Amniotic stem cell (primary cell): Measurements from ENCODE around the gene GNAI3.

Experiments
- DNase-seq: peaks from one replicate; lab custom pipeline; 2025; lab: John Stamatoyannopoulos, UW

Gene GNAI3

DNA sequence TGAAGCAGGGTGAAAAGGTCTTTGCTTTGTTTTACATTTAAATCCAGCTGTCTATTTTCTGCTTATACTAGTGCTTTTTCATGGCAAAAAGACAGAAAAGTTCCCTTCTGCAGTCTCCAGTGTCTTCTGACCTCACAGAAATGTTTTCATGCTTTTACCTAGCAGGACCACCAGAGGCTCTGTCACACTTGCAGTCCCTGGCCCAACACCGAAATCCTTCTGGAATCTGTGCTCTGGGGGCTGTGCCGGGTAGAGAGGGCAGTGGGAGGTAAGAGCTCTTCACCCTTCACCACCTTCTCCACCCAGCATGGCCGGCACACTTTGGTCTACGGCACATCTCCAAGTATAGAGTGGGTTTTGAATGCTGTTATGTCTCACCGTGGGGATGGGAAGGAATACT is 50.2 kb downstream of the GNAI3 start:
- no peak for DNase-seq

DNA sequence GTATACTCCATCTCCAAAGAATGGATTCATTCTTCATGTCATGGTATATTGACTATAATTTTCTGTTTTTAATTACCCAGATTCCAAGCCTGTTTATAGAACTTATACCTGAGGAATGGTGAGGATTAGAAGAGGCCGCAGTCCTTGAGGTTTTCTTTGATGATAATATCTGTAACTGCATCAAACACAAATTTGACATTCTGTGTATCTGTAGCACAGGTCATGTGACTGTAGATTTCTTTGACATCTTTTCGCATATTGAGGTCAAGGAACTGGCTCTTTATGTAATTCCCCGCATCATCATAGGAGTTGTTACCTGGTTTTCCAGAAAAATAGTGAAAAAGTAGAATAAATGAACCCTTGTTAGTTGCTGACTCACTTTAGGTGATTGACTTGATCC is 54.8 kb downstream of the GNAI3 start:
- DNase-seq: no peak

DNA sequence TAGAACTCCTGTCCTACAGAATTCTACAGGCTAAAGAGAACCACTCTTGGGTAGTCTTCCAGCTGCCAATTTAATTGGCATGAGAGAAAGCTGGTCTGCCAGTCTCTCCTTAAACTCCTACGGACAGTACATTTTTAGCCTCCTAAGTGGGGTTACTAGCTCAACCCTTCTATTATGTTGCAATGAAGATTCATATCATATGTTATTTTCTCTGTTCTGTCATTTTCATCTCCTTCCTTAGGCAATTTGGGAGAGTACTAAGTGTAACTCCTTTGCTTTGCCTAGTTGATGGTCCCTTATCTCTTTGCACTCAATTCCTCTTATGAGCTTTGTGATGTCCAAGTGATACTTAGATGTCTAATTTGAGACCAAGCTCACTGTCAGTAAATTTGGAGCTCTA is 57.0 kb downstream of the GNAI3 start:
- DNase-seq: no peak

DNA sequence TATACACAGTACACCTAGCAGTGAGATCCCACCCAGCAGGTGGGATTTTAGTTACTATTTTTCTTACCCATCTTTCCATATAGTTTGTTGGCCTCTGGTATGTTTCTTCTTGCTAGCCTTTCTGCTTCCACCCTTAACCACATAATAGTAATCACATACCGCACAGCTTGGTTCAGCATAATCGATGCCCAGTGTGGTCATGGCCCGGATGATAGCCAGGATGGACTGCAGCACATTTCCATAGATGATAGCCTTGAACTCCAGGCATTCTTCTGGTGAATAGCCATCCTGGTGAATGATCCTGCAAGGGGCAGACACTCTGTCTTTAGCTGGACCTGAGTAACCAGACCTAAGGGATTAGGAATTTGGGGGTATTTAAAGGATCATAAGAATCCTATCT is 61.5 kb downstream of the GNAI3 start:
- no peak for DNase-seq

DNA sequence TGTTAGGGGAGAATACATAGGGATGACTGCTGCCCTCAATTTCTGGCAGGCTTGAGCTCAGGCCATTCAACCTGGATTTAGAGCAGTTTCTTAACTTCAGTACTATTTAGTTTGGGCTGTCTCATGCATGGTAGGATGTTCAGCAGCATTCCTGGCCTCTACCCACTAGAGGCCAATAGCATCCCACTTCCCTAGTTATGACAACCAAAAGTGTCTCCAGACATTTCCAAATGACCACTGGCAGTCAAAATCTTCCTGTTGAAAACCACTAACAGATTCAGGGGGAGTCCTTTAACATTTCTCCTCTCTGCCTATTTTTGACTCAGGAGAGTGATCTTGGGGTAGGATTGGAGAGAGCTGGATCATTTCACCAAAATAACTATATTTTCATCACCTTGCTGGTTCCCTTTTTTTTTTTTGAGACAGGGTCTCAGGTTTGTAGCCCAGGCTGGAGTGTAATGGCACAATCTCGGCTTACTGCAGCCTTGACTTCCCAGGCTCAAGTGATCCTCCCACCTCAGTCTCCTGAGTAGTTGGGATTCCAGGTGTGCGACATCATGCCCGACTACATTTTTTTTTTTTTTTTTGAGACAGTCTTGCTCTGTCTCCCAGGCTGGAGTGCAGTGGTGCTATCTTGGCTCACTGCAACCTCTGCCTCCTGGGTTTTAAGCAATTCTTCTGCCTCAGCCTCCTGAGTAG is 62.3 kb downstream of the GNAI3 start:
- no peak for DNase-seq

DNA sequence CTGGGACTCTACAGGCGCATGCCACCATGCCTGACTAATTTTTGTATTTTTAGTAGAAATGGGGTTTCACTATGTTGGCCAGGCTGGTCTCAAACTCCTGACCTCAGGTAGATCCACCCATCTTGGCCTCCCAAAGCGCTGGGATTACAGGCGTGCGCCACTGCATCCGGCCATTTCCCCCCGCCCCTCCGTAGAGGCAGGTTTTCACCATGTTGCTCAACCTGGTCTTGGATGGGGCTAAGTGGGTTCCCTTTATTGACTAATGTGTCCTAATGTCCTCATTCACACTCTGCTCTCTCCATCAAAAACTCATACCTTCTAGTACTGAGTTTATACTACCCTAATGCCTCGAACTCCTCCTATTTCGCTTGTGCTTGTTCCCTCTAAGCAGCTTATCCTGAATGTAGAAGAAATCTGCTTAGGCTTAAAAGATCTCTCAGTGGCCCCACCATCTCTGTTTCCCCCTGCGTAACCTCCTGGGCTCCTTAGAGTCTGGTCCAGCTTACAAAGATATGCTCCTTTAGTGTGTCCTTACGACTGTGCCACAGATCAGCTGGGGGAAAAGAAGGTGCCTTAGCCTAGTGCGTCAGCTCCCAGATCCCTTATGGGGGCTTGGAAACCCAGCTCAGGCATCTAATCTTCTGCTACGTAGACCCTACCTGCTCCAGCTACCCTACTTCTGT is 63.0 kb downstream of the GNAI3 start:
- DNase-seq: no peak

DNA sequence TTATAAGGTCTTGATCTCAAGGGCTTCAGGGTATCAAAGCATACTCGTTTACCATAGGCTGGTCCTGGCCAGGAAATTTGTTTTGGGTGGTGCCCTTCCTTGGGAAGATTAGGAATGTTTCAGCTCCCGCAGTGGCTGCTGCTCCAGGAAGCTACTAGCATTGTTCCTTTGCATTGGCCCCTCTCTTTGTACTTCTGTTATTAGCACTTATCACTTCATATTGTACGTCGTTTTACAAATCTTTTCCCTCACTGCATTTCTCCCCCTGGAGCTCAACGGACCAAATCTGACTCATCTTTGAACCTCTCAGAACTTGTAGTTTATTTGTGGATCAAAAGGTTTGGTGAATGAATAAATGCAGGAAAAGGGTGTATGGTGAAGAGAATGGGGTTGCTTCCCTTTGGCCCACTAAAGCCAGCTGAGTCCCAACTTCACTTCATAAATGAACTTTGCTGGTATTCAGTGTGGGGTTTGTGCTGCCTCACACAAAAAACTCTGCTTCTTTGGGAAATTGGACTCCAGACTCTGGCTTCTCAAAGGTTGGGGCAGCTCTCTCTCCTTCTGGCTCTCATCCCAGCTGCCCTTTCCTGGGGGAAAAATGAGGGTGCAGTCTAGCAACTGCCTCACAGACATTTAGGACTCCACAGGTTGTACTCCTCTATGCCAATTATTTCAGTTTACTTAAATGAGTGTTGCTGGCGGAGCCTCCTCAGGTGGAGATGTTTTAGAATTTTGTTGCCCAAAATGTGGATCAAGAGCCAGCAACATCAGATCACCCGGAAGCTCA is 65.1 kb downstream of the GNAI3 start:
- no peak for DNase-seq

DNA sequence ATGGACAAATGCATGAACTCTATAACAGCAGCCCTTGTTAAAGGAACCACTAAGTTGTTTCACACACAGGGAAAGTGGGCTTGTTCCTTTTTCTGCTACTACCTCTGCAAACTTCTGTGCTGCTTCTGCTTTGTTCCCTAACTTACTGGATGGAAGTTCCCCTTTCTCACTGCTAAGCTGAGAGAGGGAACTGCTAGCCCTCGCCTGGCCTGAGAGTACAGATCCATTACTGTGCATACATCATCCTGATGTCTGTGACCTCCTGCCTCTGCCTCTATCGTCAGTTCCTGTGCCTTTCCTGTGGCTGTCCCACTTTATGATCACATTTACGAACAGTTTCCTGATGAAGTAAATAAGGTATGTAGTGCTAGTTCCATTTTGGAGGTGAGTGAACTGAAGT is 67.5 kb downstream of the GNAI3 start:
- DNase-seq: no peak

DNA sequence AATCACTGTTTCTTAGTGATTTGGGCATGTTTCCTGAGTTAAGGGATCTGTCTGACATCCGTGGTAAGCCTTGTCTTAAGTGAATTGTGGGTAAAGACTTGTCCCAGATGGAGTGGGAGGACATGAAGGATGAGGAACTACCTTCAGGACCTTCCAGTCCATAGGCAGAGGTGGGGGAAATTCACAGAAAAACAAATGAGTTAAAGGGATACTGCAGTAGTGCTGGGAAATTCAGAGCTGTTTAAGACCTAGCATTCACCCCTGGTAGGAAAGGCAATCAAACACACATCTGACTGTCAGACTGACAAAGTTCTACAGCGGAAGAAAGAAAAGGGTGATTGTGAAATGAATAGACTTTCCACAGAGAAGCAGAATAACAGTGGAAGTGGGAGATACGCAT is 68.0 kb downstream of the GNAI3 start:
- DNase-seq: no peak

DNA sequence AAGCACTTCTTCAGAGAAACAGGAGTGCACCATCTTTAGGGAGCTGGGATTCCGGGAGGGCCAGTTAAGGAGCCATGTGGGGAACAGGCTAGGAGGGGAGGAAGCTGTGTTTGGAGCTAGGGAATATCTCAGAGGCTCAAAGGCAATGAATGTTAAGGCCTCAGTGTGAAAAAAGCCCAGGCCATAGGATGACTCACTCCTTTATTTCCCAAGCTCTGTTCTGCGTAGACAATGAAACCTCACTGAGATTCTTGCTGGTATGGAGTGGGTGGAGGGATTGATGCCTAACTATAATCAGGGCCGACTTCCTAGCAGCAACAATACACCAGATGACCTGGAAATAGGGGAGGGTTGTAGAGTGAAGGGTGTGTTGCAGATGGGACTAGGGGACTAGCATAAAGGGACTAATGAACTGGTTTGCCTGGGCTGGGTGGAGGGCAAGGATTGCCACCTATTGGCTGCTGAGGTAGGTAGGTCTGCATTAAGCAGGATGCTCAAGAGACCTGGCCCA is 68.9 kb downstream of the GNAI3 start:
- DNase-seq: peak; percentile 54

DNA sequence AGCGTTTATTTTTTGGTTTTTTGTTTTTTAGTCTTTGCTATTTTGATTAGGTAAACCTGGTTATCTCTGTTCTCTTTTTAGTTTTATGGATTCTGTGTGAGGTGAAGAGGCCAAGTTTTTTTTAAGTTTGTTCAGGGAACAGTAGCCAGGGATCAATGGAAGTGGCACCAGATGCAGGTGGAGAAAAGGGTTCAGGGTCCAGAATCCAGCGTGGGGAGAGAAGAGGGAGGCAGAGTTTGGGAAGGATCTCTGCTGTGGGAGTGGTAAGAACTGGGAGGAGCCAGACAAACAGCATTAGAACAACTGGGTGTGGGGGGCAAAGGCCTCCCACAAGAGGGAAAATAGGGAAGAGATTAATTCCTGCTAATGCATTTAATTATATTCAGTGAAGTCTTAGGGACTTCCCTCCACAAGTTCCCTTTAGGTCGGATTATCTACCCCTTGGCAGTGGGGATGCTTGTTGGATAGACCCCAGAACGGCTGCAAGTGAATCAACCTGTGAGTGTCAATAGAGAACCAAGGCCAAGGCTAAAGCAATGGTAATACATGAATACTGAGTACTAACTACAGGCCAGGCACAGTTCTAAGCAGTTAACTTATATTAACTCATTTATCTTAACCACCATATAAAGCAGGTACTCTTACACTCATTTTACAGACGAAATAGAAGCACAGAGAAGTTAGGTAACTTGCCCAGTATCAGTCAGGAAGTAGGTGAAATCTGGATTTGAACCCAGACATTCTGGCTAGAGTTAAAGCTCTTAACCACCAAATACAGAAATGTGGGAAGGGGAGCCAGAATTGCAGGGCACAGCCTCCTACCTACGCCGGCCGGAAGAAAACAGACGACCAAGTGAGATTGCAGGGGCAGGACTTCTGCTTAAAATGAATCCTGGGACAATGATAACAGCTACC is 70.5 kb downstream of the GNAI3 start:
- DNase-seq: no peak

DNA sequence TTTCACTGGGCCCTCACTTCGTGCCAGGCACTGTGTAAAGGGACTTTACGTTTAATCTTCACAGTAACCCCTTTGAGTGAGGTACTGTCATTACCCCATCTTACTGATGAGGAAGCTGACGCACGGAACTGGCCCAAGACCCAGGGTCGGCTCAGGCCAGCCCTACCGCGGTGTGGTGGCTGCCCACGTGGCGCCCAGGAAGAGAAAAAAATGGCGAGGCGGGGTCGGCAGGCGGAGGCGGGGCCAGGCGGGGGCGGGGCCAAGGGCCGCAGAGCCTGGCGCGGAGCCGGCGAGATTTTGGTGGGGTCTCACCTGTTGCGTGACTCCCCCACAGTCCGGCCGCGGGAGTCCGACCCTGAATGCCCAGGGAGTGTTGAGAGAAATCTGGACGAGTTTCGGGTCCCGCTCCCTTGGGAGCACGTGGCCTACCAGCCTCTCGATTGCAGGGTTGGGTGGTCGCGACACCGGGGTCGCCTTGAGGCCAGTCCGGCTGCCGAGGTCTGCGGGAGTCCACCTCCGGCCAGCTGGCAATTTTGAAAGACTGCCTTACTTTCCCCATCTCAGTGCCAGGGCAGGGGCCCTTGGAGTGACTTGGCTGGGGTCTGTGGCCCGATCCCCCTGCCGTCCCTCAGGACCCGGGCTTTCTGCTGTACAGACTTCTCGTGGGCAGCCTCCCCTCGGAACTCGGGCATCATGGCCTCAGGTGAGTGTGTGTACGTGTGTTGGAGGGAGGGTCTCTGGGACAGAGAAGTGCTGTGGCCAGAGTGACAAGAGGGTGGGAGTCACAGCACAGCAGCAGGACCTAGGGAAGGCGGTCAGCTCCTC is 71.4 kb downstream of the GNAI3 start, which contains the start of the genes AMPD2 and GNAT2:
TSS of gene AMPD2 (plus strand) at position 262 of the 825 bp plus-strand sequence. CDS start 1,339 bp downstream, outside the sequence.
TSS of gene GNAT2 (minus strand) at position 41 of the 825 bp plus-strand sequence. CDS start 6,746 bp downstream, outside the sequence.
- DNase-seq: peak; percentile 64

DNA sequence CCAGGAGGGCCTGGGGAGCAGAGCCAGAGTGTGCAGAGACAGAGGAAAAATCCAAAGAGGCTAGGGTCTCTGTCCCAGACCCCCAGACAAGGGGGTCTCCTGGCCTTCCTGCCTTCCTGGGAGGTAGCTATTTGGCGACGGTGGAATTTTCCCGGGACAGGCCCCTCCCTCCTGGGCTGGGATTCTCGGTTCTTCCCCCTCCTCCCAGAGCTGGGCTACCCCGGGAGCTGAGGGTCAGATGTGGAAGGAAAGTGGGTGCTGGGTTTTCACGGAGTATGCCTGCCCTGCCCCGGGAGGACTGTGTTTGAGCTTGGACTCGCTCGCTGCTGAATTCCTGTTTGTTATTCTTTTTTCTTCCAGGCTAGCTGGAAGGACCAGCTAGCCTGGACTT is 72.0 kb downstream of the GNAI3 start:
- no peak for DNase-seq

DNA sequence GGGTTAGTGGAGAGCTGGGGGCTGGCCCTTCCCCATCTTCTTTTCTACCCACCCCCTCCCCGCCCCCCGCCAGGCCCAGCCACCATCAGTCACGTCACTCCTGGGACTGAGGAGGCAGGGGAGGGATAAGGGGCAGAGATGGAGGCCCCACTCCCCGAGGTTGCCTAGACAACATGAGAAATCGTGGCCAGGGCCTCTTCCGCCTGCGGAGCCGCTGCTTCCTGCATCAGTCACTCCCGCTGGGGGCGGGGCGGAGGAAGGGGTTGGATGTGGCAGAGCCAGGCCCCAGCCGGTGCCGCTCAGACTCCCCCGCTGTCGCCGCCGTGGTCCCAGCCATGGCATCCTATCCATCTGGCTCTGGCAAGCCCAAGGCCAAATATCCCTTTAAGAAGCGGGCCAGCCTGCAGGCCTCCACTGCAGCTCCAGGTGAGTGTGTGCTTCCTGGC is 72.4 kb downstream of the GNAI3 start:
- peak; percentile 91 for DNase-seq

DNA sequence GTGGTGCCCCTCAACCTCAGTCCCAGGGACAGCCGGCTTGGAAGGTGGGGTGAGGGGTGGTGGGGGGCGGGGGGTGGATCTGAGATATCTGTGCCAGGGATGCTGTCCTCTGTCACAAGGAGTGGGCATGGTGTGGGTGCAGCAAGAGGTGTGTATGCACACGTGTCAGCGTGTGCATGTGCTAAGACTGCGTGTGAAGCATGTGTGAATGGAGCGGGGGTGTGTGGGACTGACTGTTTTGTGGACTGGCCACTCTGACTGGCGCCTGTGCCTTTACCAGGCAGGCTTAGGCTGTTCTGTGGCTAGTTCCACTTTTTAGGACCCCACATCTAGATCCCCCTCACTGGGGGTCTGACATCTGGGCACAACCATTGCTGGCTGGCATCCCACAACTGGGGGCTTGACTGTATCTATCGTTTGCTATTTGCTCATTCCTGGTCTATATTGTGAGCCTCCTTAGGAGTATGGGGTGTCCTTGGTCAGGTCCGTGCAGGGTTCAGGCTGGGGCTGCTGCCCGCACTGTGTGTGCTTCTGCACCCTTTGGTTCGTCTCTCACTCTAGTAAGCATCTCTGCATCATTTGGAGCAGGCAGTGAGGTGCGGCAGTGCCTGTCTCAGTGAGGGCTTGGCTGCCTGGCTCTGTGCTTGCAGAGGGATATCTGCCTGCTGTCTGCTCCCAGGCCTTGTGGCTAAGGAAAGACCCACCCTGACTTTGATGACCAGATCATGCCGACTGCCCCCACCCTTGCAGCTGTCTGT is 73.1 kb downstream of the GNAI3 start:
- no peak for DNase-seq

DNA sequence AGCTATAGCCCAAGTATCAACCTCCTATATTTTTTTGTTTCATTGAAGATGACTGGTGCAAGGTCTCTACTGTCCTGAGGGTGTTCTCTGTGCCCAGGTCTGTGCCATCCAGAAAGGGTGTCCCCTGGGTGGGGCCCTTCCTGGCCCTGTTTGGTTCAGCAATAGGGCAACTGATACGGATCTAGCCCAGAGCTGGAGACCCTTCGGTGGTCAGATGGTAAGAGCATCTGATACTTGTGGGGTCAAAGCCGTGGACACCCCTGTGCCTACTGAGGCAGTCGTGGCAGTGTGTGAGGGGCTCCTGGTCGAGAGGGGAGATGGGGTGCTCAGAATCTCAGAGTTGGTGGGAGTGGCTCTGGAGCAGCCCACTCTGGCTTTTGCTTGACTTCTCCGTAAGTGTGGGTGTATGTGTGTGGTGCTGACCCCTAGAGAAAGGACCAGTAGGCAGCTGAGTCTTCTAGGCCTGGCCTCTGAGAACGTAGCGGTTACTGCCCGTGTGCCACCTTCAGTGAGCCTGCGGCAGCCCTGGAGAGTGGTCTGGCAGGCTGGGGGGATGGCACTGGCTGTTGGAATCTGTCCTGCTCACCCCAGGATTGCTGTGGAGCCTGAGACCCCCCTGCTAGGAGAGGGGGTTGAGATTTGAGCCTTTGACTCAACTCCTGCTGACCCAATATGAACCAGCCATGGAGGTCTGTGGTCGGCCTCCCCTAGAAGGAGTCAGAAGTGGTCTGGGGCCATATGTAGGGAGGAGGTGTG is 73.9 kb downstream of the GNAI3 start:
- no peak for DNase-seq

DNA sequence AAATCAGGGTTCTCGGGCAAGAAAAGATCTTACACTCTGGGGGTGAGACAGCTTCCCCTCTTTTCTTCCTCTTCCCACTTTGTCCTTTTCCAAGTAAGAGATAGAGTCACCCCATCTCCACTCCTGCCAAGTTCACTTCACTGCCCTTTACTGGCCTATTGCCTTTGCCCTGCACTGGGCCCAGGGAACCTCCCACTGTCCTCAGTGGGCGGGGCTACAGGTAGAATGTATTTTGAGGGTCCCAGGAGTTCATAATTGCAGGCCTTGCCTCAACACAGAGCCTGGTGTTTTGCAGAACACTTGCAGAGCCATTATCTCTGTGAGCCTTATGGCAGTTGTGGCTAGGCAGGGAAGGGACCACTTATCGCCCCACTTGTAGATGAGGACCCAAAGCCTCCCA is 74.5 kb downstream of the GNAI3 start:
- no peak for DNase-seq

DNA sequence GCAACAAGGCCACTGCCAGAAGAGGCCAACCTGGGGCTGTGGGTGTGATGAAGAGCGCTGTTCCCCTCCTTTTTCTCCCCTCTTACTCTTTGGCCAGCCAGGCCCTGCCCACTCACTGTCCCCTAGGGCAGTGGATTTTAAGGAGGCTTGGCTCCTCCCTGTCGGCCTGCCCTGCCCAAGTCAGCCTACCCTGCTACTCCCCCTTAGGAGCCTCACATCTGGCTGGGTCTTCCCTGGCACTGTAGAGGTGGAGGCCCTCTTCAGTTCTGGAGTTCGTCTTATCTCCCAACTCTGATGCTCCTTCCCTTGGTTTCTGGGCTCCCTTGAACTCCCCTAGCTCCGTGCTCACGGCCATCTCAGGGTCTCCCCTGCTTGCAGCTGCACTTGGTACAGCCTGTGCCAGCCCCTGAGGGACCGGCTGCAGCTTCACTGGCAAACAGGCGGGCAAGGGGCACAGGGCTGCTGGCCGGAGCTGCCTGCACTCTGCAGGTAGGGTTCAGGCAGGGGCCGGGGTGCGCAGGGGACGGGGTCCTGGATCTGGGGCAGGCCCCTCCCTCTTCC is 75.3 kb downstream of the GNAI3 start:
- no peak for DNase-seq
